Measurements from ENCODE around the gene LUC7L2. TPM values are rescaled to one million over a fixed set of nuclear protein-coding genes. Genes with fewer than 3 reads are reported as not detected.

Gene LUC7L2
- total and polyA plus RNA-seq, 9 of the 15 experiments (the other 6 are each of a cell fraction or from before 2014, with no cell fraction given), result 56.1 to 207 (median 141) TPM

DNA sequence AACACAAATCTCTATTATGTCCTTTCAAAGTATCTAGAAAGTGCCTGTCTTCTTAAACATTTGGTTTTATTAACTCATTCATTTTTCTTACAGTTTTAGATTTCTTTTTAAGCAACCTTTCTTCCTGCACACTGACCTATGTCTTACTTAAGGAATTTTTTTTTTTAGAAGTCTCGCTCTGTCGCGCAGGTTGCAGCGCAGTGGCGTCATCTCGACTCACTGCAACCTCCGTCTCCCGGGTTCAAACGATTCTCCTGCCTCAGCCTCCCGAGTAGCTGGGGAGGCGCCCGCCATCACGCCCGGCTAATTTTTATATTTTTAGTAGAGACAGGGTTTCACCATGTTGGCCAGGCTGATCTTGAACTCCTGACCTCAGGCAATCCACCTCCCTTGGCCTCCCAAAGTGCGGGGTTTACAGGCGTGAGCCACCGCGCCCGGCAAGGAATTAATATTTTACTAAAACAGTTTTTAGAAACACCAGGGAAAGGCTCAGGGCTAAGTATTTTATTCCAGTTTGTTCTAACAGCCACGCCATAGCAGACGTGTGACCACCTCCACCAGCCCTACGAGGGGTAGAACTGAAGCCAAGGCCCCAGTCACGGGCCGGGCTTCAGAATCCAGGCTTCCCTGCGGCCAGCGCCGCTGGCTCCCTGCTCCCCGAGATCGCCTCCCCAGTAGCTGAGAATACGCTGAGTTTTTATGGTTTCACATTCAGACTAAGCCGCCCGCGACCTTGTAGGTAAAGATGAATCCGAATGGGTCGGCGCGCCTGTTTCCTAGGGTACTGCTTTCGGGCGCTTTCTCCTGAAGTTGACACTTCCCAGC, 941 bp upstream of the LUC7L2 start (continued):
- TF ChIP-seq, protein P1, sequence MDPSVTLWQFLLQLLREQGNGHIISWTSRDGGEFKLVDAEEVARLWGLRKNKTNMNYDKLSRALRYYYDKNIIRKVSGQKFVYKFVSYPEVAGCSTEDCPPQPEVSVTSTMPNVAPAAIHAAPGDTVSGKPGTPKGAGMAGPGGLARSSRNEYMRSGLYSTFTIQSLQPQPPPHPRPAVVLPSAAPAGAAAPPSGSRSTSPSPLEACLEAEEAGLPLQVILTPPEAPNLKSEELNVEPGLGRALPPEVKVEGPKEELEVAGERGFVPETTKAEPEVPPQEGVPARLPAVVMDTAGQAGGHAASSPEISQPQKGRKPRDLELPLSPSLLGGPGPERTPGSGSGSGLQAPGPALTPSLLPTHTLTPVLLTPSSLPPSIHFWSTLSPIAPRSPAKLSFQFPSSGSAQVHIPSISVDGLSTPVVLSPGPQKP (CRISPR knock-in tag; IDR thresholded peaks at IDR 0.05), result no peak; the same call in 1 of the 2 replicates
- TF ChIP-seq BRCA1 (IDR thresholded peaks at IDR 0.05) (no peak), BRCA1 (CRISPR knock-in tag; IDR thresholded peaks at IDR 0.05) (peak; percentile 95), PHF21A (IDR thresholded peaks at IDR 0.05; ENCODE audit: borderline replicate concordance, low read depth) (no peak), STAG1 (CRISPR knock-in tag; IDR thresholded peaks at IDR 0.05; ENCODE audit: borderline replicate concordance) (peak; percentile 66; the same call in 1 of the 2 replicates), ZNF263 (CRISPR knock-in tag; IDR thresholded peaks at IDR 0.05; ENCODE audit: borderline replicate concordance) (no peak; the same call in none of the 2 replicates), ZNF764 (CRISPR knock-in tag; IDR thresholded peaks at IDR 0.05; ENCODE audit: low read depth) (no peak), NR2C2 (CRISPR knock-in tag; IDR thresholded peaks at IDR 0.05) (no peak; the same call in 1 of the 2 replicates), NR2C2 (tag; IDR thresholded peaks at IDR 0.05) (0 out of 2 replicates have a peak, but pooled peaks have one; percentile 59), ZNF140 (CRISPR knock-in tag; IDR thresholded peaks at IDR 0.05) (no peak), ZEB2 (IDR thresholded peaks at IDR 0.05) (0 out of 2 replicates have a peak, but pooled peaks have one; percentile 30), PURB (CRISPR knock-in tag; IDR thresholded peaks at IDR 0.05; ENCODE audit: low read depth) (no peak), BDP1 (IDR thresholded peaks at IDR 0.05; ENCODE audit: insufficient read depth, insufficient read length) (no peak), SMARCA4 (IDR thresholded peaks at IDR 0.05) (peak; percentile 57), NFXL1 (CRISPR knock-in tag; IDR thresholded peaks at IDR 0.05) (peak; percentile 76; the same call in 1 of the 2 replicates)
- TF ChIP-seq, protein P2, sequence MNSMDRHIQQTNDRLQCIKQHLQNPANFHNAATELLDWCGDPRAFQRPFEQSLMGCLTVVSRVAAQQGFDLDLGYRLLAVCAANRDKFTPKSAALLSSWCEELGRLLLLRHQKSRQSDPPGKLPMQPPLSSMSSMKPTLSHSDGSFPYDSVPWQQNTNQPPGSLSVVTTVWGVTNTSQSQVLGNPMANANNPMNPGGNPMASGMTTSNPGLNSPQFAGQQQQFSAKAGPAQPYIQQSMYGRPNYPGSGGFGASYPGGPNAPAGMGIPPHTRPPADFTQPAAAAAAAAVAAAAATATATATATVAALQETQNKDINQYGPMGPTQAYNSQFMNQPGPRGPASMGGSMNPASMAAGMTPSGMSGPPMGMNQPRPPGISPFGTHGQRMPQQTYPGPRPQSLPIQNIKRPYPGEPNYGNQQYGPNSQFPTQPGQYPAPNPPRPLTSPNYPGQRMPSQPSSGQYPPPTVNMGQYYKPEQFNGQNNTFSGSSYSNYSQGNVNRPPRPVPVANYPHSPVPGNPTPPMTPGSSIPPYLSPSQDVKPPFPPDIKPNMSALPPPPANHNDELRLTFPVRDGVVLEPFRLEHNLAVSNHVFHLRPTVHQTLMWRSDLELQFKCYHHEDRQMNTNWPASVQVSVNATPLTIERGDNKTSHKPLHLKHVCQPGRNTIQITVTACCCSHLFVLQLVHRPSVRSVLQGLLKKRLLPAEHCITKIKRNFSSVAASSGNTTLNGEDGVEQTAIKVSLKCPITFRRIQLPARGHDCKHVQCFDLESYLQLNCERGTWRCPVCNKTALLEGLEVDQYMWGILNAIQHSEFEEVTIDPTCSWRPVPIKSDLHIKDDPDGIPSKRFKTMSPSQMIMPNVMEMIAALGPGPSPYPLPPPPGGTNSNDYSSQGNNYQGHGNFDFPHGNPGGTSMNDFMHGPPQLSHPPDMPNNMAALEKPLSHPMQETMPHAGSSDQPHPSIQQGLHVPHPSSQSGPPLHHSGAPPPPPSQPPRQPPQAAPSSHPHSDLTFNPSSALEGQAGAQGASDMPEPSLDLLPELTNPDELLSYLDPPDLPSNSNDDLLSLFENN (IDR thresholded peaks at IDR 0.05; ENCODE audit: low read depth in 2 of 2, low read length in 2 of 2), result 0 out of 4 replicates have a peak, but pooled peaks of 1 of the 2 experiments have one; percentile 30
